DOHH2 (cell line): ENCODE results near the gene PRRT1.
A peak's percentile ranks its signal among the peaks of the same experiment; 100 is the strongest.

Experiments used
- H3F3A ChIP-seq: fragments of 200-600 bp; sonication (generic), shearing (Covaris generic); 2 replicates; pipeline ENCODE4 v1.6.0; 2016; ENCODE audit warnings: antibody characterized with exemption, mild to moderate bottlenecking; ENCODE audit not compliant: control insufficient read depth, insufficient read depth
- H3K27ac ChIP-seq: fragments of 200-600 bp; sonication (generic); 2 replicates; pipeline ENCODE4 v1.5.1; 2014; ENCODE audit warnings: low read depth, mild to moderate bottlenecking, low read length, moderate library complexity
- H3K27me3 ChIP-seq: fragments of 200-600 bp; sonication (generic); 2 replicates; pipeline ENCODE4 v1.6.1; 2014; ENCODE audit warnings: mild to moderate bottlenecking, low read length, mixed read lengths; ENCODE audit not compliant: control insufficient read depth
- H3K36me3 ChIP-seq: fragments of 200-600 bp; sonication (generic); 2 replicates; pipeline ENCODE4 v1.6.1; 2014; ENCODE audit warnings: mild to moderate bottlenecking, low read length, moderate library complexity, mixed read lengths; ENCODE audit not compliant: control insufficient read depth
- H3K4me1 ChIP-seq: fragments of 200-600 bp; sonication (generic); 2 replicates; pipeline ENCODE4 v1.6.1; 2014; ENCODE audit warnings: mild to moderate bottlenecking, low read length, mixed read lengths; ENCODE audit not compliant: control insufficient read depth
- H3K4me2 ChIP-seq: fragments of 200-600 bp; sonication (generic); 2 replicates; pipeline ENCODE4 v1.6.0; 2014; ENCODE audit warnings: mild to moderate bottlenecking, low read length, moderate library complexity
- H3K4me3 ChIP-seq: fragments of 200-600 bp; sonication (generic); 2 replicates; pipeline ENCODE4 v1.5.1; 2014; ENCODE audit warnings: mild to moderate bottlenecking, low read length, mixed read lengths
- H3K79me2 ChIP-seq: fragments of 200-600 bp; sonication (generic); 2 replicates; pipeline ENCODE4 v1.6.1; 2014; ENCODE audit warnings: mild to moderate bottlenecking, low read length, mixed read lengths; ENCODE audit not compliant: control insufficient read depth
- H3K9me2 ChIP-seq: fragments of 200-600 bp; sonication (generic); replicated peaks from 2 replicates; pipeline ENCODE4 v1.6.1; 2014; ENCODE audit warnings: mild to moderate bottlenecking, low read length, mixed read lengths; ENCODE audit not compliant: control insufficient read depth
- H3K9me3 ChIP-seq: fragments of 200-600 bp; sonication (generic); 2 replicates; pipeline ENCODE4 v1.6.1; 2014; ENCODE audit warnings: antibody characterized with exemption, low read length, mixed read lengths; ENCODE audit not compliant: control insufficient read depth, insufficient read depth
- H4K20me1 ChIP-seq: fragments of 200-600 bp; sonication (generic); 2 replicates; pipeline ENCODE4 v1.6.0; 2014; ENCODE audit warnings: low read depth, mild to moderate bottlenecking, antibody characterized with exemption, low read length, moderate library complexity; ENCODE audit not compliant: control insufficient read depth, insufficient read depth
- CTCF ChIP-seq: fragments of 200-600 bp; sonication (generic); IDR thresholded peaks from one replicate; pipeline ENCODE4 v1.5.1; 2014; ENCODE audit warnings: antibody characterized with exemption, mild to moderate bottlenecking, low read depth, low read length; ENCODE audit not compliant: poor library complexity, severe bottlenecking
- EZH2phosphoT487 ChIP-seq: fragments of 200-600 bp; sonication (generic); IDR thresholded peaks from 2 replicates; pipeline ENCODE4 v1.6.1; 2017; ENCODE audit warnings: borderline replicate concordance, mild to moderate bottlenecking, antibody characterized with exemption, low read length, moderate library complexity, mixed read lengths

Gene PRRT1

GRCh38 chr6:32198345-32198696 is 46.6 kb upstream of the PRRT1 start:
- H3K4me3 ChIP-seq = no peak overlapping the region
- H3K9me2 ChIP-seq = no peaks in the 10 kb centered on the region
- peaks cover 43% of the 10 kb centered on the region for H3K4me1 ChIP-seq
- H3K27me3 ChIP-seq = no peaks in the 10 kb centered on the region
- no peaks in the 10 kb centered on the region for H3K9me3 ChIP-seq
- H4K20me1 ChIP-seq = no peaks in the 10 kb centered on the region
- peaks cover 23% of the 10 kb centered on the region for H3F3A ChIP-seq
- H3K4me2 ChIP-seq = no peak overlapping the region
- H3K79me2 ChIP-seq = peaks cover 6% of the 10 kb centered on the region
- peaks cover 3% of the 10 kb centered on the region; the same call in 1 of the 2 replicates for H3K36me3 ChIP-seq
- no peak overlapping the region for H3K27ac ChIP-seq
- no peak for TF ChIP-seq EZH2phosphoT487
- TF ChIP-seq CTCF = no peak

- H3K27ac ChIP-seq = peak overlapping the region; percentile 85
- H3K36me3 ChIP-seq = peaks cover 7% of the 10 kb centered on the region
- peak overlapping the region; percentile 96 for H3K4me2 ChIP-seq
- no peaks in the 10 kb centered on the region for H4K20me1 ChIP-seq
- no peaks in the 10 kb centered on the region for H3K27me3 ChIP-seq
- peaks cover 24% of the 10 kb centered on the region for H3F3A ChIP-seq
- H3K4me1 ChIP-seq = peaks cover 50% of the 10 kb centered on the region
- peak overlapping the region; percentile 97 for H3K4me3 ChIP-seq
- H3K79me2 ChIP-seq = peaks cover 15% of the 10 kb centered on the region
- no peaks in the 10 kb centered on the region for H3K9me3 ChIP-seq
- no peaks in the 10 kb centered on the region for H3K9me2 ChIP-seq
- peak; percentile 20 for TF ChIP-seq CTCF
- TF ChIP-seq EZH2phosphoT487 = no peak
Measured at GRCh38 chr6:32196682-32197616, 45.2 kb upstream of the PRRT1 start.

GRCh38 chr6:32195902-32196681 is 44.4 kb upstream of the PRRT1 start:
- H3K4me1 ChIP-seq = peaks cover 58% of the 10 kb centered on the region
- H3F3A ChIP-seq = peaks cover 26% of the 10 kb centered on the region
- H3K27me3 ChIP-seq = no peaks in the 10 kb centered on the region
- peaks cover 24% of the 10 kb centered on the region for H3K79me2 ChIP-seq
- H3K4me2 ChIP-seq = peak overlapping the region; percentile 96
- no peak for TF ChIP-seq CTCF
- no peak for TF ChIP-seq EZH2phosphoT487
- no peaks in the 10 kb centered on the region for H4K20me1 ChIP-seq
- peak overlapping the region; percentile 85 for H3K27ac ChIP-seq
- H3K9me2 ChIP-seq = no peaks in the 10 kb centered on the region
- H3K4me3 ChIP-seq = peak overlapping the region; percentile 97
- H3K36me3 ChIP-seq = peaks cover 14% of the 10 kb centered on the region
- no peaks in the 10 kb centered on the region for H3K9me3 ChIP-seq
